HUDEP-2 (cell line): ENCODE data around the gene MPV17.
"Not testable (repeated sequence)": the region's sequence is repeated elsewhere in the genome, so short reads cannot be mapped to it uniquely, and the experiment has no call there.

Experiments
- DNase-seq, 76 experiments: peaks; one replicate each; lab custom pipeline; 2025; ENCODE audit not compliant: unreplicated experiment in 76 of 76; lab: John Stamatoyannopoulos, UW

The MPV17 gene

GRCh38 chr2:27303093-27304025 is 19.5 kb downstream of the MPV17 start:
- peak in 38 of 76 experiments; percentile 7 to 65 (median 42) for DNase-seq

GRCh38 chr2:27300606-27301005 is 22.3 kb downstream of the MPV17 start:
- DNase-seq: not testable (repeated sequence)

GRCh38 chr2:27298391-27299080 is 24.4 kb downstream of the MPV17 start:
- no peak for DNase-seq

- DNase-seq: no peak
Observed at GRCh38 chr2:27297195-27297594, 25.7 kb downstream of the MPV17 start.

- no peak for DNase-seq
Observed at GRCh38 chr2:27296481-27296880, 26.4 kb downstream of the MPV17 start.

GRCh38 chr2:27294928-27295327 is 28.0 kb downstream of the MPV17 start:
- no peak for DNase-seq

GRCh38 chr2:27291865-27292264 is 31.0 kb downstream of the MPV17 start:
- DNase-seq: peak in 4 of 76 experiments; percentile 3 to 22 (median 4)

- no peak for DNase-seq
Observed at GRCh38 chr2:27290549-27290948, 32.3 kb downstream of the MPV17 start.

- DNase-seq: no peak
Observed at GRCh38 chr2:27288610-27289009, 34.3 kb downstream of the MPV17 start.

- no peak for DNase-seq
Observed at GRCh38 chr2:27285481-27285880, 37.4 kb downstream of the MPV17 start.

GRCh38 chr2:27284996-27285395 is 37.9 kb downstream of the MPV17 start:
- no peak for DNase-seq

GRCh38 chr2:27282892-27283291 is 40.0 kb downstream of the MPV17 start:
- DNase-seq: no peak

GRCh38 chr2:27281855-27282559 is 40.9 kb downstream of the MPV17 start, which contains the start of gene TRIM54:
TRIM54 (plus strand) TSS chr2:27282429; CDS start chr2:27282732, 303 bp downstream.
- DNase-seq: no peak

- no peak for DNase-seq
Observed at GRCh38 chr2:27281442-27281841, 41.5 kb downstream of the MPV17 start.

- DNase-seq: no peak
Observed at GRCh38 chr2:27280826-27281225, 42.1 kb downstream of the MPV17 start.

GRCh38 chr2:27278010-27278409 is 44.9 kb downstream of the MPV17 start:
- DNase-seq: no peak

GRCh38 chr2:27275211-27276150 is 47.4 kb downstream of the MPV17 start, which contains the start of gene DNAJC5G:
DNAJC5G (plus strand) TSS chr2:27275433; CDS start chr2:27276729, 1,296 bp downstream.
- no peak for DNase-seq

- DNase-seq: not testable (repeated sequence)
Observed at GRCh38 chr2:27272537-27273522, 50.1 kb downstream of the MPV17 start.
